Liver (tissue), 9 donors: ENCODE measurements around the gene RGS17. TPM values are rescaled to one million over a fixed set of nuclear protein-coding genes. Genes with fewer than 3 reads are reported as not detected.
"Not testable (repeated sequence)": the region's sequence is repeated elsewhere in the genome, so short reads cannot be mapped to it uniquely, and the experiment has no call there.

ENCODE experiments used
- DNase-seq: peaks from one replicate; pipeline ENCODE4 v3.0.0-alpha.2; 2017; ENCODE audit warnings: low spot score
- H3K27ac ChIP-seq, 2 donors: one replicate each; pipeline ENCODE4 v1.7.0; 2013; ENCODE audit warnings: inconsistent platforms in 2 of 2, low read length in 2 of 2, control low read depth in 1 of 2, low read depth in 1 of 2, mild to moderate bottlenecking in 1 of 2
- H3K27me3 ChIP-seq, 4 donors: one replicate each; pipeline versions ENCODE4 v1.6.1 to v1.7.0; 2013; ENCODE audit warnings: low read length in 3 of 4, inconsistent platforms in 1 of 4, mild to moderate bottlenecking in 1 of 4, moderate library complexity in 1 of 4; ENCODE audit not compliant: control insufficient read depth in 4 of 4, insufficient read depth in 4 of 4
- H3K36me3 ChIP-seq, 4 donors: one replicate each; pipeline versions ENCODE4 v1.6.1 to v1.7.0; 2013; ENCODE audit warnings: low read length in 3 of 4, mild to moderate bottlenecking in 3 of 4, low read depth in 1 of 4, moderate library complexity in 1 of 4; ENCODE audit not compliant: control insufficient read depth in 4 of 4, insufficient read depth in 3 of 4
- H3K4me1 ChIP-seq, 4 donors: one replicate each; pipeline versions ENCODE4 v1.6.1 to v1.7.0; 2013; ENCODE audit warnings: low read length in 3 of 4, mild to moderate bottlenecking in 3 of 4, moderate library complexity in 1 of 4; ENCODE audit not compliant: control insufficient read depth in 4 of 4, insufficient read depth in 4 of 4
- H3K4me3 ChIP-seq, 3 donors: one replicate each; pipeline versions ENCODE4 v1.6.1 to v1.7.0; 2013; ENCODE audit warnings: low read length in 3 of 3, control low read depth in 1 of 3, low read depth in 1 of 3, mild to moderate bottlenecking in 1 of 3
- H3K9ac ChIP-seq, 2 donors: one replicate each; pipeline ENCODE4 v1.7.0; 2013; ENCODE audit warnings: low read length in 2 of 2, mild to moderate bottlenecking in 2 of 2, moderate library complexity in 2 of 2, control low read depth in 1 of 2, low read depth in 1 of 2
- H3K9me3 ChIP-seq, 4 donors: one replicate each; pipeline versions ENCODE4 v1.6.1 to v1.7.0; 2013; ENCODE audit warnings: low read length in 3 of 4; ENCODE audit not compliant: control insufficient read depth in 4 of 4
- ATF3 ChIP-seq: IDR thresholded peaks from 2 replicates; pipeline ENCODE4 v1.6.1; 2016; ENCODE audit warnings: antibody characterized with exemption
- CTCF ChIP-seq: fragments of 150-350 bp; IDR thresholded peaks from 2 replicates; pipeline ENCODE4 v1.5.1; 2017; ENCODE audit warnings: improper control_type of control experiment, low read depth, low read length; ENCODE audit not compliant: missing input control
- EGR1 ChIP-seq, 2 donors: IDR thresholded peaks; 2 replicates each; pipeline ENCODE4 v1.6.1; 2016 to 2018; ENCODE audit warnings: antibody characterized with exemption in 2 of 2, low read depth in 2 of 2
- FOXA1 ChIP-seq: IDR thresholded peaks from 2 replicates; pipeline ENCODE4 v1.6.1; 2016; ENCODE audit warnings: antibody characterized with exemption
- FOXA2 ChIP-seq: IDR thresholded peaks from 2 replicates; pipeline ENCODE4 v1.6.1; 2016; ENCODE audit warnings: antibody characterized with exemption
- HNF4A ChIP-seq, 2 donors: conservative IDR thresholded peaks; 2 replicates each; pipeline ENCODE4 v1.6.1; 2016; ENCODE audit warnings: antibody characterized with exemption in 2 of 2, mild to moderate bottlenecking in 2 of 2
- HNF4G ChIP-seq: IDR thresholded peaks from 2 replicates; pipeline ENCODE4 v1.6.1; 2016; ENCODE audit warnings: antibody characterized with exemption
- JUND ChIP-seq, 2 donors: IDR thresholded peaks; 2 replicates each; pipeline ENCODE4 v1.6.1; 2016; ENCODE audit warnings: antibody characterized with exemption in 2 of 2
- MAX ChIP-seq: IDR thresholded peaks from 2 replicates; pipeline ENCODE4 v1.6.1; 2016; ENCODE audit warnings: antibody characterized with exemption
- RAD21 ChIP-seq, 2 donors: IDR thresholded peaks; 2 replicates each; pipeline ENCODE4 v1.6.1; 2016; ENCODE audit warnings: antibody characterized with exemption in 2 of 2, mild to moderate bottlenecking in 2 of 2
- REST ChIP-seq: IDR thresholded peaks from 2 replicates; pipeline ENCODE4 v1.6.1; 2016; ENCODE audit warnings: antibody characterized with exemption, mild to moderate bottlenecking
- SP1 ChIP-seq: IDR thresholded peaks from 2 replicates; pipeline ENCODE4 v1.6.1; 2018; ENCODE audit warnings: antibody characterized with exemption, mild to moderate bottlenecking
- ZBTB33 ChIP-seq: IDR thresholded peaks from 2 replicates; pipeline ENCODE4 v1.6.1; 2016; ENCODE audit warnings: antibody characterized with exemption
- WGBS: extraction: QIAGEN DNeasy Blood & Tissue Kit; methylation state at CpG from one replicate; pipeline ENCODE4 v1.1.7; 2013; 5-methylcytosine and 5-hydroxymethylcytosine counted together
- polyA plus RNA-seq, 2 donors: library from polyadenylated mRNA; stranded (reverse) in 1 of 2; unstranded in 1 of 2; fragments of 200-250 nt in 1 of 2; fragments of >200 nt in 1 of 2; fragmentation: Nextera tagmentation in 1 of 2; extraction: Ambion mirVana in 1 of 2; gene quantifications; one replicate each; pipeline versions ENCODE4 v1.2.1 to v1.2.3, GENCODE V29; 2013 to 2015
- total RNA-seq, 2 donors: library from RNA; depleted of rRNA; stranded (reverse); fragments of >200 nt; gene quantifications; one replicate each; pipeline ENCODE4 v1.2.3, GENCODE V29; 2014
- donor health status: healthy.
- donor health status: healthy.
- donor health status: healthy.
- donor health status: healthy.
- donor health status: healthy.

Gene RGS17
- total and polyA plus RNA-seq, 4 donors = under 0.01 to 0.09 (median 0.03) TPM

- DNase-seq = no peak
- H3K9ac ChIP-seq = no peak overlapping the region
- peaks cover 0 to 6% (median 2%) of the 10 kb centered on the region in 4 donors for H3K4me1 ChIP-seq
- no peak for TF ChIP-seq JUND (IDR thresholded peaks at IDR 0.05)
- WGBS = 97% methylated on average over 6 of the region's 6 CpGs
- peaks cover 1 to 35% (median 23%) of the 10 kb centered on the region in 4 donors for H3K36me3 ChIP-seq
- no peaks in the 10 kb centered on the region for H3K27me3 ChIP-seq
- H3K4me3 ChIP-seq = no peak overlapping the region
- peaks cover 0 to 3% (median 2%) of the 10 kb centered on the region in 4 donors for H3K9me3 ChIP-seq
- H3K27ac ChIP-seq = no peak overlapping the region
Measured at GRCh38 chr6:152969688-152970418, 161.2 kb downstream of the RGS17 start.

GRCh38 chr6:152966168-152966894 lies 164.8 kb downstream of the RGS17 start:
- H3K4me1 ChIP-seq, DNase-seq, H3K4me3 ChIP-seq, H3K9ac ChIP-seq, H3K9me3 ChIP-seq, H3K27me3 ChIP-seq, H3K27ac ChIP-seq: not testable (repeated sequence)
- peaks cover 1 to 17% (median 12%) of the 10 kb centered on the region in 4 donors for H3K36me3 ChIP-seq
- 90% methylated on average over 15 of the region's 15 CpGs for WGBS

GRCh38 chr6:152959333-152959732 lies 171.7 kb downstream of the RGS17 start:
- Histone ChIP-seq H3K27me3 (peaks cover 0 to 5% (median 0%) of the 10 kb centered on the region in 4 donors), H3K4me3 (no peak overlapping the region), H3K9ac (no peak overlapping the region), H3K27ac (no peak overlapping the region), H3K36me3 (no peaks in the 10 kb centered on the region), H3K9me3 (peaks cover 0 to 2% (median 0%) of the 10 kb centered on the region in 4 donors), H3K4me1 (no peaks in the 10 kb centered on the region)
- no peak for DNase-seq
- TF ChIP-seq FOXA2 (no peak), ZBTB33 (no peak), MAX (no peak), FOXA1 (no peak), SP1 (no peak), RAD21 (IDR thresholded peaks at IDR 0.05) (no peak), HNF4A (conservative IDR thresholded peaks at IDR 0.05) (no peak), EGR1 (IDR thresholded peaks at IDR 0.05; ENCODE audit: low read depth in 2 of 2) (no peak), ATF3 (no peak), REST (no peak), CTCF (no peak), HNF4G (no peak)
- WGBS = 92% methylated on average over 24 of the region's 24 CpGs
